HG02943 (cell line): ENCODE measurements around the gene GPR162.

ENCODE experiments used
- ATAC-seq: cut with Tn5 transposase; IDR thresholded peaks from one replicate; pipeline ENCODE4 v1.9.1; 2021; ENCODE audit warnings: mild to moderate bottlenecking, low read depth, moderate library complexity; ENCODE audit not compliant: unreplicated experiment

The GPR162 gene

GRCh38 chr12:6821591-6822425 lies at the start of gene GPR162:
Gene GPR162, plus strand, starts transcription at chr12:6821821. Its CDS starts 2,078 bp downstream, at chr12:6823899.
- ATAC-seq, result no peak

- no peak for ATAC-seq
Observed at GRCh38 chr12:6772331-6772695, 49.3 kb upstream of the GPR162 start, which contains the start of gene LAG3. Gene LAG3, plus strand, starts transcription at chr12:6772520. Its CDS starts 333 bp downstream, at chr12:6772853.

- no peak for ATAC-seq
Observed at GRCh38 chr12:6772726-6773589, 48.7 kb upstream of the GPR162 start.

GRCh38 chr12:6773590-6774351 lies 47.9 kb upstream of the GPR162 start:
- no peak for ATAC-seq

GRCh38 chr12:6774499-6775062 lies 47.0 kb upstream of the GPR162 start:
- no peak for ATAC-seq

GRCh38 chr12:6775185-6776174 lies 46.1 kb upstream of the GPR162 start:
- no peak for ATAC-seq

- ATAC-seq, result no peak
Observed at GRCh38 chr12:6777386-6777785, 44.2 kb upstream of the GPR162 start.

GRCh38 chr12:6778217-6778573 lies 43.4 kb upstream of the GPR162 start:
- ATAC-seq, result no peak

GRCh38 chr12:6778574-6779550 lies 42.8 kb upstream of the GPR162 start:
- peak; percentile 73 for ATAC-seq

- no peak for ATAC-seq
Observed at GRCh38 chr12:6779708-6780432, 41.8 kb upstream of the GPR162 start.

GRCh38 chr12:6780573-6780972 lies 41.0 kb upstream of the GPR162 start:
- ATAC-seq, result no peak

GRCh38 chr12:6782119-6782518 lies 39.5 kb upstream of the GPR162 start:
- no peak for ATAC-seq

- no peak for ATAC-seq
Observed at GRCh38 chr12:6782850-6783566, 38.6 kb upstream of the GPR162 start.

GRCh38 chr12:6783828-6784227 lies 37.8 kb upstream of the GPR162 start:
- no peak for ATAC-seq

- no peak for ATAC-seq
Observed at GRCh38 chr12:6784296-6784695, 37.3 kb upstream of the GPR162 start.

- ATAC-seq, result no peak
Observed at GRCh38 chr12:6784761-6785160, 36.9 kb upstream of the GPR162 start.
